ENCODE data around the gene KMT2C. TPM values are rescaled to one million over a fixed set of nuclear protein-coding genes. Genes with fewer than 3 reads are reported as not detected.

Gene KMT2C
- total RNA-seq, 1 donor from 2014 or later: 101 TPM

DNA sequence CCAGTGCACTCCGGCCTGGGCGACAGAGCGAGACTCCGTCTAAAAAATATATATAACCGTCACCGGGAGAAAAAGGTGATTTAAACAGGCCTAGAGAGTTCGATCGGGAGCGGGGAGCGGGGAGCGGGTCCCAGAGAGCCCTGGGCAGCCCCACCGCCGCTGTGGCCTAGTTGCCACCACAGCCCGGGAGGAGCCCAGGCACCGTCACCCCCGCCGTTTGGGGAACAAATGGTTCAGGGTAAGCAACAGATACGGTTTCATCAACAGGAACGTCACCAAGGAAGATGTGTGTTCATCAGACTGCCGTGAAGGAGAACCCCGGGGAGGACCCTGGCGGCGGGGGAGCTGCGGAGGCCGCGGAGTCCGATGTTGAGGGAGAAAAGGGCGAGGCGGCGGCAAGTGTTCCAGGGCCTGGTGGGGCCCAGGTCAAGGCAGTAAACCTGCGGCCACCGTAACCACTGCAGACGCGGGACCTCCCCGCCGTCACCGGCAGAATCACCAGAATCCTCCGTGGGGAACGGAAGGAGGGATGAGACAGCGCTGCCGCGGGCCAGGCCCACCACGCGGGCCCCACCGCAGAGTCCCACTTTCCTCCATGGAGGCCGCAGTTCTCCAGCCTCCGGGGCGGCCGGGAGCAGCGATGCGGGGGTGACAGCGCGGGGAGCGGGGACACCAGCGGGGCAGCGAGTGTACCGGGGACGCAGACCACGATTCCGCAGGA, 306.9 kb downstream of the KMT2C start:
- H3K27ac ChIP-seq: no peak overlapping the region
- H3K27me3 ChIP-seq (ENCODE audit: low read depth): no peaks in the 10 kb centered on the region
- TF ChIP-seq, protein P1, sequence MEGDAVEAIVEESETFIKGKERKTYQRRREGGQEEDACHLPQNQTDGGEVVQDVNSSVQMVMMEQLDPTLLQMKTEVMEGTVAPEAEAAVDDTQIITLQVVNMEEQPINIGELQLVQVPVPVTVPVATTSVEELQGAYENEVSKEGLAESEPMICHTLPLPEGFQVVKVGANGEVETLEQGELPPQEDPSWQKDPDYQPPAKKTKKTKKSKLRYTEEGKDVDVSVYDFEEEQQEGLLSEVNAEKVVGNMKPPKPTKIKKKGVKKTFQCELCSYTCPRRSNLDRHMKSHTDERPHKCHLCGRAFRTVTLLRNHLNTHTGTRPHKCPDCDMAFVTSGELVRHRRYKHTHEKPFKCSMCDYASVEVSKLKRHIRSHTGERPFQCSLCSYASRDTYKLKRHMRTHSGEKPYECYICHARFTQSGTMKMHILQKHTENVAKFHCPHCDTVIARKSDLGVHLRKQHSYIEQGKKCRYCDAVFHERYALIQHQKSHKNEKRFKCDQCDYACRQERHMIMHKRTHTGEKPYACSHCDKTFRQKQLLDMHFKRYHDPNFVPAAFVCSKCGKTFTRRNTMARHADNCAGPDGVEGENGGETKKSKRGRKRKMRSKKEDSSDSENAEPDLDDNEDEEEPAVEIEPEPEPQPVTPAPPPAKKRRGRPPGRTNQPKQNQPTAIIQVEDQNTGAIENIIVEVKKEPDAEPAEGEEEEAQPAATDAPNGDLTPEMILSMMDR (IDR thresholded peaks at IDR 0.05): no peak
- H3K36me3 ChIP-seq: peaks cover 90% of the 10 kb centered on the region
- peak in 1 of 2 donors; percentile 9 for ATAC-seq
- H3K4me1 ChIP-seq: no peaks in the 10 kb centered on the region
- H3K9me3 ChIP-seq: peaks cover 7% of the 10 kb centered on the region
- no peak for DNase-seq
- no peak overlapping the region for H3K4me3 ChIP-seq
- intact Hi-C loops (cut with DNase I): no loop called here

DNA sequence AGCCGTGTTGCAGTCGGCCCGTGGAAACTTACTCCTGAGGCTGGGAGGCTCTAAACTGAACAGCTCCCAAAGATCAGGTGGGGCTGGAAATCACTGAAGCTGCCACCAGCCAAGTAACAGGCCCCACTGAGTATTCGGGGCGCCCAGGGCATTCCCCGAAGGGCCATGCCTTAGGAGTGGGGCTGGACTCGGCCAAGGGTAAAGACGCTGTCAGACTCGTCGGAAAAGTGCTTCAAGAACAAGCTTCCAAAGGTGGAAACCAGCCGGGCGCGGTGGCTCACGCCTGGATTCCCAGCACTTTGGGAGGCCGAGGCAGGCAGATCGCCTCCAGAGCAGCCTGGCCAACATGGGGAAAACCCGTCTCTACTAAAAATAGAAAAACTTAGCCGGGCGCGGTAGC, 307.6 kb downstream of the KMT2C start:
- intact Hi-C loops (cut with DNase I): no loop called here
- TF ChIP-seq, protein P1 (IDR thresholded peaks at IDR 0.05): no peak
- ATAC-seq (no peak), DNase-seq (no peak)
- Histone ChIP-seq H3K27me3 (ENCODE audit: low read depth) (no peaks in the 10 kb centered on the region), H3K4me1 (no peaks in the 10 kb centered on the region), H3K4me3 (no peak overlapping the region), H3K36me3 (peaks cover 92% of the 10 kb centered on the region), H3K27ac (no peak overlapping the region), H3K9me3 (peaks cover 7% of the 10 kb centered on the region)

DNA sequence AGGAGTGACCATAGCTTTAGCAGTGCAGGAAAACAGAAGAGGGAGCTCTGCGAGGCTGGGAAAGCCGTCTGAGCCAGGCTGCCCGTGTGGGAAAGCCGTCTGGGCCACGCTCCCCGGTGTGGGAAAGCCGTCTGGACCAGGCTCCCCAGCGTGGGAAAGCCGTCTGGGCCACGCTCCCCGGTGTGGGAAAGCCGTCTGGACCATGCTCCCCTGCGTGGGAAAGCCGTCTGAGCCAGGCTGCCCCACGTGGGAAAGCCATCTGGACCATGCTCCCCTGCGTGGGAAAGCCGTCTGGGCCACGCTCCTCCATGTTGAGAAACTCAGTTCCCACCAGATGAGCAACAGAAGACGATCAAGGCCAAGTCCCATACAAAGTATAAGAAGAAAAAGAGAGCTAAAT, 308.6 kb downstream of the KMT2C start:
- Histone ChIP-seq H3K4me3 (no peak overlapping the region), H3K27me3 (ENCODE audit: low read depth) (no peaks in the 10 kb centered on the region), H3K4me1 (no peaks in the 10 kb centered on the region), H3K36me3 (peaks cover 92% of the 10 kb centered on the region), H3K9me3 (peaks cover 7% of the 10 kb centered on the region), H3K27ac (no peak overlapping the region)
- intact Hi-C loops (cut with DNase I): no loop called here
- ATAC-seq (no peak), DNase-seq (no peak)
- TF ChIP-seq, protein P1 (IDR thresholded peaks at IDR 0.05): no peak

DNA sequence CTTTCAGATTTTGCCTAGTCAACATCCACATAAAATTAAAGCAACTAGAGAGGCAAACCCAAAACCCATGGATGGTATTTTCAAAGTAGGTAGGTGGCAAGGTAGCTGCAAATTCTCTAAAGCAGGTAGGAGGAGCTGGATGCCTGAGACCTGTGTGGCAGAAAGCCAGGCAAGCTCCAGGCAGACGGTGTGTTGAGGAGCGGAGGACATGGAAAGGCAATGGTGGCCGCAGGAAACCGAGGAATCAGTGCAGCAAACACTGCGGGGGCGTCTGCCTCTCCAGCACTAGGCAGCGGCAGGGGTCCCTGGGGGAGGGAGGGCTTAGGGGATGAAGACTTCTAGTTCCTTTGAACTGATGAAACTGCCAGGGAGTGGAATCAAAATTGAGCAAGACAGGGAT, 309.1 kb downstream of the KMT2C start:
- Histone ChIP-seq H3K9me3 (peaks cover 7% of the 10 kb centered on the region), H3K27ac (no peak overlapping the region), H3K36me3 (peaks cover 92% of the 10 kb centered on the region), H3K27me3 (ENCODE audit: low read depth) (no peaks in the 10 kb centered on the region), H3K4me1 (no peaks in the 10 kb centered on the region), H3K4me3 (no peak overlapping the region)
- DNase-seq: no peak
- no peak for ATAC-seq
- TF ChIP-seq, protein P1 (IDR thresholded peaks at IDR 0.05): no peak
- intact Hi-C loops (cut with DNase I): no loop called here

DNA sequence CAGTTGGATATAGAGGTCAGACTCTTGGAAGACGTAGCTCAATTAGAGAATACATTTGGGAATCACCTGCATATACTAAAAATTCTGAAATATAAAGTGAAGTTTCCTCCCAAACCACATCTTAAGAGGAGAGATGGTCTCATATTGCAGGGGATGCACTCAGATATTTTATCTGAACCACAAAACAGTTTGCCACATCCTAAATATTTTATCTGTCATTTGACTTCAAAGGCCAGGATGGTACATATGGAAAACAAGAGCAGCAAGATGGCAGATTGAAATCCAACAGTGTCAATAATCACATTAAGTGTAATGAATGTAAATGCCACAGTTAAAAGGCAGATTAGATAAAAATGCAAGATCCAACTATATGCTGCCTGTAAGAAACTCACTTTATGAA, 313.3 kb downstream of the KMT2C start:
- Histone ChIP-seq H3K27ac (no peak overlapping the region), H3K9me3 (peaks cover 7% of the 10 kb centered on the region), H3K4me3 (no peak overlapping the region), H3K36me3 (peaks cover 100% of the 10 kb centered on the region), H3K4me1 (no peaks in the 10 kb centered on the region), H3K27me3 (ENCODE audit: low read depth) (no peaks in the 10 kb centered on the region)
- intact Hi-C loops (cut with DNase I): no loop called here
- TF ChIP-seq, protein P1 (IDR thresholded peaks at IDR 0.05): no peak
- ATAC-seq: no peak
- DNase-seq: no peak

Data from lower lobe of right lung (tissue), 2 donors.